B cell (primary cell): ENCODE results near the gene PSMB2. TPM values are rescaled to one million over a fixed set of nuclear protein-coding genes. Genes with fewer than 3 reads are reported as not detected.

Source experiments
- ATAC-seq: fragments of 200-7000 bp; cut with Tn5 transposase; one replicate; pipeline ENCODE4 v1.10.0; 2021; ENCODE audit warnings: low read depth, mild to moderate bottlenecking, moderate number of reproducible peaks, moderate library complexity
- CTCF ChIA-PET: fragments of 350-600 bp; sonication (Branson Sonifier 250); formaldehyde crosslinking; loops from one replicate; lab custom pipeline; 2021; ENCODE audit warnings: antibody characterized with exemption, inconsistent platforms; lab: Charles Lee
- POLR2A ChIA-PET: fragments of 350-600 bp; sonication (Branson Sonifier 250); formaldehyde crosslinking; loops from one replicate; lab custom pipeline; 2021; ENCODE audit warnings: antibody characterized with exemption; lab: Charles Lee
- DNase-seq: peaks from one replicate; pipeline ENCODE4 v3.0.0; 2013
- H2AFZ ChIP-seq: 2 replicates; pipeline ENCODE4 v1.6.1; 2012; ENCODE audit warnings: mild to moderate bottlenecking, low read depth, low read length; ENCODE audit not compliant: insufficient read depth, poor library complexity, severe bottlenecking
- H3K27ac ChIP-seq, 2 donors: 1 replicate in 1 of 2; 2 replicates in 1 of 2; pipeline ENCODE4 v1.5.1; 2012 to 2013; ENCODE audit warnings: low read length in 2 of 2, mild to moderate bottlenecking in 2 of 2, moderate library complexity in 1 of 2
- H3K27me3 ChIP-seq, 4 experiments: fragments of 200-600 bp in 1 of 4; sonication (generic) in 1 of 4; replicated peaks in 1 of 4; 1 replicate in 2 of 4; 2 replicates in 2 of 4; pipeline versions ENCODE4 v1.6.1 to v1.7.0; 2013 to 2016; ENCODE audit warnings: low read length in 3 of 4, mild to moderate bottlenecking in 2 of 4, mixed read lengths in 1 of 4, moderate library complexity in 1 of 4; ENCODE audit not compliant: insufficient read depth in 4 of 4, control insufficient read depth in 3 of 4; ENCODE audit errors: control extremely low read depth in 1 of 4
- H3K36me3 ChIP-seq, 2 experiments: replicated peaks in 1 of 2; 1 replicate in 1 of 2; 2 replicates in 1 of 2; pipeline versions ENCODE4 v1.6.1 to v1.7.1; 2013; ENCODE audit warnings: low read length in 1 of 2; ENCODE audit not compliant: insufficient read depth in 2 of 2, control insufficient read depth in 1 of 2; ENCODE audit errors: control extremely low read depth in 1 of 2, extremely low read depth in 1 of 2
- H3K4me1 ChIP-seq, 2 donors: fragments of 200-600 bp in 1 of 2; sonication (generic) in 1 of 2; 1 replicate in 1 of 2; 2 replicates in 1 of 2; pipeline versions ENCODE4 v1.5.1 to v1.6.1; 2013 to 2017; ENCODE audit warnings: low read length in 2 of 2; ENCODE audit not compliant: control insufficient read depth in 2 of 2, insufficient read depth in 2 of 2
- H3K4me2 ChIP-seq: replicated peaks from 2 replicates; pipeline ENCODE3; 2012; ENCODE audit warnings: mild to moderate bottlenecking, low read depth, low read length; ENCODE audit not compliant: poor library complexity, severe bottlenecking
- H3K4me3 ChIP-seq, 5 experiments: fragments of 200-600 bp in 1 of 5; sonication (generic) in 1 of 5; 1 replicate in 3 of 5; 2 replicates in 2 of 5; pipeline versions ENCODE4 v1.5.1 to v1.7.0; 2011 to 2016; ENCODE audit warnings: low read length in 4 of 5, mild to moderate bottlenecking in 4 of 5, low read depth in 2 of 5, control low read depth in 1 of 5, moderate library complexity in 1 of 5; ENCODE audit not compliant: insufficient read depth in 1 of 5; ENCODE audit errors: control extremely low read depth in 1 of 5, extremely low read depth in 1 of 5
- H3K79me2 ChIP-seq: fragments of 200-600 bp; sonication (generic); one replicate; pipeline ENCODE4 v1.6.0; 2016; ENCODE audit warnings: low read length; ENCODE audit not compliant: control insufficient read depth, insufficient read depth
- H3K9ac ChIP-seq: fragments of 200-600 bp; sonication (generic); 2 replicates; pipeline ENCODE4 v1.6.1; 2017; ENCODE audit warnings: mild to moderate bottlenecking, low read length, moderate library complexity
- H3K9me3 ChIP-seq, 3 donors: one replicate each; pipeline versions ENCODE4 v1.6.1 to v1.7.1; 2013; ENCODE audit warnings: low read length in 2 of 3; ENCODE audit not compliant: control insufficient read depth in 2 of 3, insufficient read depth in 1 of 3; ENCODE audit errors: control extremely low read depth in 1 of 3
- H4K20me1 ChIP-seq: 2 replicates; pipeline ENCODE4 v1.6.0; 2012; ENCODE audit warnings: mild to moderate bottlenecking, low read length; ENCODE audit not compliant: insufficient read depth, control insufficient read depth, poor library complexity, severe bottlenecking
- H3K27ac Mint-ChIP-seq: one replicate; pipeline ENCODE4 v1.8.0; 2021; ENCODE audit warnings: mixed read lengths
- H3K27me3 Mint-ChIP-seq: one replicate; pipeline ENCODE4 v1.8.0; 2021; ENCODE audit warnings: mixed read lengths
- H3K4me1 Mint-ChIP-seq: one replicate; pipeline ENCODE4 v1.8.0; 2021; ENCODE audit warnings: mixed read lengths
- H3K4me3 Mint-ChIP-seq: one replicate; pipeline ENCODE4 v1.8.0; 2021; ENCODE audit warnings: mixed read lengths
- H3K9me3 Mint-ChIP-seq: one replicate; pipeline ENCODE4 v1.8.0; 2022; ENCODE audit warnings: mixed read lengths; ENCODE audit not compliant: insufficient read depth
- EZH2 ChIP-seq: IDR thresholded peaks from 2 replicates; pipeline ENCODE4 v1.6.1; 2012; ENCODE audit warnings: borderline replicate concordance, low read depth, mild to moderate bottlenecking, moderate library complexity, low read length; ENCODE audit not compliant: insufficient read depth, poor library complexity, severe bottlenecking
- WGBS: methylation state at CpG from one replicate; pipeline ENCODE4 v1.1.5; 2013; ENCODE audit warnings: missing lambda C conversion rate; ENCODE audit not compliant: insufficient coverage; 5-methylcytosine and 5-hydroxymethylcytosine counted together
- intact Hi-C: fragments of 100-400 bp; cut with micrococcal nuclease; formaldehyde crosslinking; loops from one replicate; pipeline ENCODE4 v1.10.0; 2022
- polyA plus RNA-seq: library from polyadenylated mRNA; depleted of rRNA; stranded (reverse); fragments of >200 nt; gene quantifications from 2 replicates; pipeline ENCODE4 v1.2.3, GENCODE V29; 2012
- total RNA-seq, 2 donors: library from RNA; stranded (reverse); fragments of 120-200 nt in 1 of 2; gene quantifications; 1 replicate in 1 of 2; 2 replicates in 1 of 2; pipeline versions ENCODE4 v1.2.3 to v1.2.4, GENCODE V29; 2013 to 2022
- TF ChIP-seq, protein P1 (sequence below): fragments of 200-600 bp; IDR thresholded peaks from one replicate; pipeline ENCODE4 v1.8.0; 2022; ENCODE audit warnings: antibody characterized with exemption, mild to moderate bottlenecking

PSMB2 gene
- total and polyA plus RNA-seq, 2 donors (not counting 1 experiment from before 2014, with no cell fraction given), result 20.5 to 26.2 TPM

DNA sequence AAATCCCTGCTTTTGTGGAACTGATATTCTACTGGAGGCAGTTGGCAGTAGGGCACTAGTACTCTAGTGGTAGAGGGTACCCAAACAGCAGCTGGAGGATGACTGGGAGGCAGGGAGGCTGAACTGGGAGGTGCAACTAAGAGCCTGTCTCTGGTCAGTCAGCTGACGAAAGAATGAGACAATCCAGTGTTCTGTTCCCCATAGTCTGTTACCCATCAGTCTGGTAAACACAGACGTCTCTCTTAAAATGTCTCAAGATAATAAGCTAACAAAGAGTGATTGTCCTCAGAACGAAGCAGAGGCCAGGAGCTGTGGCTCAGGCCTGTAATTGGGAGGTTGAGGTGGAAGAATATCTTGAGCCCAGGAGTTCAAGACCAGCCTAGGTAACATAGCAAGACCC is 37.9 kb downstream of the PSMB2 start:
- TF ChIP-seq, protein P1, sequence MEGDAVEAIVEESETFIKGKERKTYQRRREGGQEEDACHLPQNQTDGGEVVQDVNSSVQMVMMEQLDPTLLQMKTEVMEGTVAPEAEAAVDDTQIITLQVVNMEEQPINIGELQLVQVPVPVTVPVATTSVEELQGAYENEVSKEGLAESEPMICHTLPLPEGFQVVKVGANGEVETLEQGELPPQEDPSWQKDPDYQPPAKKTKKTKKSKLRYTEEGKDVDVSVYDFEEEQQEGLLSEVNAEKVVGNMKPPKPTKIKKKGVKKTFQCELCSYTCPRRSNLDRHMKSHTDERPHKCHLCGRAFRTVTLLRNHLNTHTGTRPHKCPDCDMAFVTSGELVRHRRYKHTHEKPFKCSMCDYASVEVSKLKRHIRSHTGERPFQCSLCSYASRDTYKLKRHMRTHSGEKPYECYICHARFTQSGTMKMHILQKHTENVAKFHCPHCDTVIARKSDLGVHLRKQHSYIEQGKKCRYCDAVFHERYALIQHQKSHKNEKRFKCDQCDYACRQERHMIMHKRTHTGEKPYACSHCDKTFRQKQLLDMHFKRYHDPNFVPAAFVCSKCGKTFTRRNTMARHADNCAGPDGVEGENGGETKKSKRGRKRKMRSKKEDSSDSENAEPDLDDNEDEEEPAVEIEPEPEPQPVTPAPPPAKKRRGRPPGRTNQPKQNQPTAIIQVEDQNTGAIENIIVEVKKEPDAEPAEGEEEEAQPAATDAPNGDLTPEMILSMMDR, result no peak
- TF ChIP-seq EZH2, result no peak
- ChIA-PET CTCF (no interaction called here), POLR2A (no interaction called here)
- H3K27me3 Mint-ChIP-seq, result no peaks in the 10 kb centered on the region
- H3K9me3 Mint-ChIP-seq, result no peaks in the 10 kb centered on the region
- no peak overlapping the region for H3K27ac ChIP-seq
- H3K4me3 Mint-ChIP-seq, result no peak overlapping the region
- no peaks in the 10 kb centered on the region for H4K20me1 ChIP-seq
- H3K79me2 ChIP-seq, result no peaks in the 10 kb centered on the region
- H3K9ac ChIP-seq, result no peak overlapping the region
- H3K4me2 ChIP-seq, result no peak overlapping the region
- DNase-seq (no peak), ATAC-seq (no peak)
- no peaks in the 10 kb centered on the region for H3K27me3 ChIP-seq
- no peak overlapping the region for H2AFZ ChIP-seq
- intact Hi-C loops, result no loop called here
- WGBS, result no CpG with 5 or more reads among the region's 3 CpGs
- H3K4me1 ChIP-seq, result no peaks in the 10 kb centered on the region
- H3K36me3 ChIP-seq, result peaks cover 13 to 53% of the 10 kb centered on the region in 2 experiments
- H3K4me1 Mint-ChIP-seq, result peaks cover 7% of the 10 kb centered on the region
- H3K9me3 ChIP-seq, result no peaks in the 10 kb centered on the region
- H3K27ac Mint-ChIP-seq, result no peak overlapping the region
- H3K4me3 ChIP-seq, result no peak overlapping the region

DNA sequence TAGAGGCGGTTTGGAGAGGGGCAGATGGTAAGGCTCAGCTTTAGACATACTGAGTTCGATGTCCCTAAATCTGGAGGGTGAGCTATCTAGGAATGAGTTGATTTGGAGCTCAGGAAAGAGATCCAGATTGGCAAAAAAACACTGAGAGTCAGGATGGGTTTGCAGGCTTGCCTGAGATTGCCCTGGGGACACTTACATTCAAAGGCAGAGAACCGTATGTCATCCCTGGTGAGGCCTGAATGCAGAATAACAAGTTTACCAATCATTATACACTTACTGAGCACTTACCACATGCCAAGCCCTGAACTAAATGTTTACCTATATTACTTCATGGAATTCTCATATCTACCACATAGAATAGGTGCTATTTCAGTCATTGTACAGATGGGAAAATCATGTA is 40.7 kb downstream of the PSMB2 start:
- Histone ChIP-seq H3K4me2 (no peak overlapping the region), H3K36me3 (peaks cover 9 to 36% of the 10 kb centered on the region in 2 experiments), H3K4me3 (no peak overlapping the region), H3K27ac (no peak overlapping the region), H3K4me1 (no peaks in the 10 kb centered on the region), H3K9ac (no peak overlapping the region), H3K79me2 (no peaks in the 10 kb centered on the region), H4K20me1 (no peaks in the 10 kb centered on the region), H2AFZ (no peak overlapping the region), H3K27me3 (no peaks in the 10 kb centered on the region), H3K9me3 (no peaks in the 10 kb centered on the region)
- TF ChIP-seq EZH2, result no peak
- TF ChIP-seq, protein P1, result no peak
- no peaks in the 10 kb centered on the region for H3K27me3 Mint-ChIP-seq
- no peak for ATAC-seq
- no peak overlapping the region for H3K4me3 Mint-ChIP-seq
- DNase-seq, result no peak
- 100% methylated on average over 3 of the region's 3 CpGs for WGBS
- intact Hi-C loops, result no loop called here
- CTCF ChIA-PET, result interaction anchor here (1.3 kb wide), 1 partner anchor 32 kb away, joined by 5 read pairs; no protein-coding TSS in a partner anchor
- H3K27ac Mint-ChIP-seq, result no peak overlapping the region
- no peaks in the 10 kb centered on the region for H3K9me3 Mint-ChIP-seq
- no peaks in the 10 kb centered on the region for H3K4me1 Mint-ChIP-seq
- POLR2A ChIA-PET, result no interaction called here
